DMS153 (cell line): ENCODE measurements around the gene JAKMIP3.
A peak's percentile ranks its signal among the peaks of the same experiment; 100 is the strongest.

Experiments used
- DNase-seq: peaks from one replicate; lab custom pipeline; 2025; lab: John Stamatoyannopoulos, UW

Gene JAKMIP3

GRCh38 chr10:132065491-132066105, at the start of gene JAKMIP3:
TSS of gene JAKMIP3 (plus strand) at chr10:132065946. CDS start at chr10:132104809, 38,863 bp downstream.
- DNase-seq: no peak

- DNase-seq: no peak
These were observed 49.2 kb upstream of the JAKMIP3 start for GRCh38 chr10:132016514-132016913.

- no peak for DNase-seq
These were observed 47.3 kb upstream of the JAKMIP3 start for GRCh38 chr10:132018446-132018845.

GRCh38 chr10:132019366-132019765, 46.4 kb upstream of the JAKMIP3 start:
- DNase-seq: no peak

GRCh38 chr10:132020456-132020855, 45.3 kb upstream of the JAKMIP3 start:
- no peak for DNase-seq

- DNase-seq: no peak
These were observed 44.7 kb upstream of the JAKMIP3 start for GRCh38 chr10:132021046-132021445.

GRCh38 chr10:132021504-132022143, 44.1 kb upstream of the JAKMIP3 start:
- DNase-seq: no peak

GRCh38 chr10:132022241-132022640, 43.5 kb upstream of the JAKMIP3 start:
- DNase-seq: no peak

- peak; percentile 60 for DNase-seq
These were observed 42.5 kb upstream of the JAKMIP3 start for GRCh38 chr10:132023092-132023811.

GRCh38 chr10:132027423-132027983, 38.2 kb upstream of the JAKMIP3 start:
- DNase-seq: no peak

- DNase-seq: no peak
These were observed 37.0 kb upstream of the JAKMIP3 start for GRCh38 chr10:132028706-132029105.

GRCh38 chr10:132030898-132031463, 34.8 kb upstream of the JAKMIP3 start:
- DNase-seq: peak; percentile 50

GRCh38 chr10:132033632-132034031, 32.1 kb upstream of the JAKMIP3 start:
- DNase-seq: no peak

- DNase-seq: no peak
These were observed 30.3 kb upstream of the JAKMIP3 start for GRCh38 chr10:132035476-132035875.

- DNase-seq: no peak
These were observed 29.4 kb upstream of the JAKMIP3 start for GRCh38 chr10:132036153-132036886.

GRCh38 chr10:132036887-132037675, 28.7 kb upstream of the JAKMIP3 start:
- DNase-seq: no peak

GRCh38 chr10:132037676-132037975, 28.1 kb upstream of the JAKMIP3 start:
- DNase-seq: no peak

GRCh38 chr10:132039371-132039770, 26.4 kb upstream of the JAKMIP3 start:
- no peak for DNase-seq

GRCh38 chr10:132040046-132040445, 25.7 kb upstream of the JAKMIP3 start:
- no peak for DNase-seq

- DNase-seq: no peak
These were observed 24.4 kb upstream of the JAKMIP3 start for GRCh38 chr10:132041340-132041739.
